GM21825 (cell line): ENCODE data around the gene NKPD1.
A peak's percentile ranks its signal among the peaks of the same experiment; 100 is the strongest.

Experiments used
- ATAC-seq: cut with Tn5 transposase; IDR thresholded peaks from one replicate; pipeline ENCODE4 v1.9.1; 2021; ENCODE audit warnings: mild to moderate bottlenecking, moderate library complexity; ENCODE audit not compliant: unreplicated experiment

NKPD1 gene

GRCh38 chr19:45175515-45176345 lies 14.9 kb upstream of the NKPD1 start:
- ATAC-seq, result no peak

- ATAC-seq, result no peak
These were observed 13.0 kb upstream of the NKPD1 start for GRCh38 chr19:45173816-45174215.

- ATAC-seq, result no peak
These were observed 11.9 kb upstream of the NKPD1 start for GRCh38 chr19:45172611-45173208.

- ATAC-seq, result no peak
These were observed 11.4 kb upstream of the NKPD1 start for GRCh38 chr19:45172173-45172572.

- no peak for ATAC-seq
These were observed 10.4 kb upstream of the NKPD1 start for GRCh38 chr19:45171211-45171623.

- no peak for ATAC-seq
These were observed 9.6 kb upstream of the NKPD1 start for GRCh38 chr19:45170146-45171106.

- ATAC-seq, result no peak
These were observed 8.8 kb upstream of the NKPD1 start for GRCh38 chr19:45169602-45170001.

- no peak for ATAC-seq
These were observed 8.1 kb upstream of the NKPD1 start for GRCh38 chr19:45168767-45169351.

- ATAC-seq, result no peak
These were observed 6.0 kb upstream of the NKPD1 start for GRCh38 chr19:45166723-45167252.

- ATAC-seq, result peak; percentile 69
These were observed 4.0 kb upstream of the NKPD1 start for GRCh38 chr19:45164577-45165335.

- ATAC-seq, result no peak
These were observed 3.1 kb upstream of the NKPD1 start for GRCh38 chr19:45163751-45164460.

GRCh38 chr19:45163156-45163555 lies 2.4 kb upstream of the NKPD1 start:
- ATAC-seq, result no peak

GRCh38 chr19:45162608-45163143 lies 1.9 kb upstream of the NKPD1 start:
- no peak for ATAC-seq

- ATAC-seq, result no peak
These were observed 1.2 kb upstream of the NKPD1 start for GRCh38 chr19:45161738-45162607.

GRCh38 chr19:45159971-45160324 lies 834 bp downstream of the NKPD1 start:
- no peak for ATAC-seq

GRCh38 chr19:45159210-45159970 lies 1.4 kb downstream of the NKPD1 start:
- no peak for ATAC-seq

GRCh38 chr19:45158503-45159209 lies 2.1 kb downstream of the NKPD1 start:
- no peak for ATAC-seq
